ENCODE results near the gene CLEC20A.

- TF ChIP-seq CTCF (conservative IDR thresholded peaks at IDR 0.05 in 1 of 2, IDR thresholded peaks at IDR 0.05 in 1 of 2; ENCODE audit: low read depth in 1 of 2, low read length in 2 of 2) (no peak), EZH2 (IDR thresholded peaks at IDR 0.05; ENCODE audit: low read length, missing control alignments) (no peak)
These were observed 5.6 kb upstream of the CLEC20A start for GRCh38 chr1:178502330-178502714.

Measured in fibroblast of lung (primary cell).